Vagina (tissue), 2 donors: ENCODE measurements around the gene TCN1.
A peak's percentile ranks its signal among the peaks of the same experiment; 100 is the strongest.

ENCODE experiments used
- CTCF ChIP-seq, 3 experiments: fragments of 450-650 bp in 2 of 3; fragments of 200-600 bp in 1 of 3; sonication (generic) in 1 of 3; IDR thresholded peaks; one replicate each; pipeline ENCODE4 v1.5.1; 2017 to 2019; ENCODE audit warnings: antibody characterized with exemption in 3 of 3, mild to moderate bottlenecking in 2 of 3, moderate library complexity in 2 of 3
- POLR2A ChIP-seq, 2 donors: fragments of 450-650 bp; IDR thresholded peaks; one replicate each; pipeline ENCODE4 v1.6.1; 2017; ENCODE audit warnings: antibody characterized with exemption in 2 of 2, mild to moderate bottlenecking in 2 of 2, moderate library complexity in 2 of 2

DNA sequence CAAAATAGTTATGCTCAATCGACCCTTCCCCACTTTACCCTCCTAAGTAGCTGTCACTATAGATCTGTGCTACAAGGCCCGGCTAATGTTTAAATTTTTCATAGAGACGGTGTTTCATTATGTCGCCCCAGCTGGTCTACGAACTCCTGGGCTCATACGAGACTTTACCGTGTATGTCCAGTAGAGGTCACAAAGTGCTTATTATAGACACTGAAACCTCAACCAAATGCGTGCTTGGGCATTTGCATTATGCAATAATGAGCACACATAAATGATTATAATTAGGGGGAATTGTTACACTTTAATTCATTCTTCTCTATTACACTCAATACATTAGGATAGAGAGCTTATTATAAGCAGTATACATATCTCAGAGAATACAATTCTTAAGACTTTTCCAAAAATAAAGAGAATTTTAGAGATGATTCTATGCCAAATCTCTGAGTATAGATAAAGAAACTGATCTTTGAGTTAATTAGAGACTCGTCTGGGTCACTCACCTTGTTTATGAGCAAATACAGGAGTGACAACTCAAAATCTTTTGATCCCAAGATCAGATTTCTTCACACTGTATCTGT, 43.2 kb downstream of the TCN1 start:
- TF ChIP-seq CTCF (IDR thresholded peaks at IDR 0.05) (peak in 1 of 3 experiments; percentile 24), POLR2A (IDR thresholded peaks at IDR 0.05) (no peak)
